ENCODE measurements around the gene PHKA2.

DNA sequence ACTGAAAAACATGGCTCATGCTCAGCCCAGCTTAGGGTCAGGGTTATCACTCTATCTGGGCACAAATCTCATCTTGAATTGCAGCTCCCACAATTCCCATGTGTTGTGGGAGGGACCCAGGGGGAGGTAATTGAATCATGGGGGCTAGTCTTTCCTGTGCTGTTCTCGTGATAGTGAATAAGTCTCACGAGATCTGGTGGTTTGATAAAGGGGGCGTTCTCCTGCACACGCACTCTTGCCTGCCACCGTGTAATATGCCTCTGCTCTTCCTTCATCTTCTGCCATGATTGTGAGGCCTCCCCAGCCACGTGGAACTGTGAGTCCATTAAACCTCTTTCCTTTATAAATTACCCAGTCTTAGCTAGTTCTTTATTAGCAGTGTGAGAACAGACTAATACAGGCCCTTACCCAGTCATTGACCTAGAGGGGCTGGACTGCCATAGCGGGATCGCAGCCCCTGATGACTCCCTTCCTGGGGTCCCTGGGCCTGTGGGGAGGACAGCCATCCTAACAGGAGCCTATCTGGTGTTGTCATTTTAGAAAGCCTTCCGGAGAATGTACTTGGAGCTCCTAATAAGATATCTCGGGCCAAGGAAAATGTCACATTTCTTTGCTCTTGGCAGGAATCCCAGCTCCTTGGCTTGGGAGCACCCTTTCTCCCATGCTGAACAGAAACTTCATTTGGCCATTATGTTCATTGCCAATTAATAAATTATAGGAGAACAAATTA is 112.6 kb downstream of the PHKA2 start:
- TF ChIP-seq, protein P1, sequence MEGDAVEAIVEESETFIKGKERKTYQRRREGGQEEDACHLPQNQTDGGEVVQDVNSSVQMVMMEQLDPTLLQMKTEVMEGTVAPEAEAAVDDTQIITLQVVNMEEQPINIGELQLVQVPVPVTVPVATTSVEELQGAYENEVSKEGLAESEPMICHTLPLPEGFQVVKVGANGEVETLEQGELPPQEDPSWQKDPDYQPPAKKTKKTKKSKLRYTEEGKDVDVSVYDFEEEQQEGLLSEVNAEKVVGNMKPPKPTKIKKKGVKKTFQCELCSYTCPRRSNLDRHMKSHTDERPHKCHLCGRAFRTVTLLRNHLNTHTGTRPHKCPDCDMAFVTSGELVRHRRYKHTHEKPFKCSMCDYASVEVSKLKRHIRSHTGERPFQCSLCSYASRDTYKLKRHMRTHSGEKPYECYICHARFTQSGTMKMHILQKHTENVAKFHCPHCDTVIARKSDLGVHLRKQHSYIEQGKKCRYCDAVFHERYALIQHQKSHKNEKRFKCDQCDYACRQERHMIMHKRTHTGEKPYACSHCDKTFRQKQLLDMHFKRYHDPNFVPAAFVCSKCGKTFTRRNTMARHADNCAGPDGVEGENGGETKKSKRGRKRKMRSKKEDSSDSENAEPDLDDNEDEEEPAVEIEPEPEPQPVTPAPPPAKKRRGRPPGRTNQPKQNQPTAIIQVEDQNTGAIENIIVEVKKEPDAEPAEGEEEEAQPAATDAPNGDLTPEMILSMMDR (conservative IDR thresholded peaks at IDR 0.05): no peak
- TF ChIP-seq EZH2 (IDR thresholded peaks at IDR 0.05; ENCODE audit: low read depth): no peak

All from PC-9 (cell line).